GM10248 (cell line): ENCODE results near the gene NNMT.
"Not testable (repeated sequence)": the region's sequence is repeated elsewhere in the genome, so short reads cannot be mapped to it uniquely, and the experiment has no call there.

Experiments used
- CTCF ChIA-PET: fragments of 300-600 bp; sonication (Branson Sonifier 250); formaldehyde crosslinking; extraction: SDS; loops from one replicate; lab custom pipeline; 2021; ENCODE audit warnings: antibody characterized with exemption; lab: Yijun Ruan, JAX
- POLR2A ChIA-PET: fragments of 350-650 bp; sonication (Branson Sonifier 250); formaldehyde crosslinking; extraction: SDS; loops from one replicate; lab custom pipeline; 2020; ENCODE audit warnings: antibody characterized with exemption; lab: Yijun Ruan, JAX
- DNase-seq: peaks from one replicate; pipeline ENCODE4 v3.0.0; 2012; ENCODE audit errors: extremely low spot score
- CTCF ChIP-seq: IDR thresholded peaks from 2 replicates; pipeline ENCODE4 v1.5.1; 2012; ENCODE audit warnings: mild to moderate bottlenecking, low read depth; ENCODE audit errors: extremely low read depth, missing control alignments, control extremely low read depth

Gene NNMT

GRCh38 chr11:114326151-114326550, 30.0 kb downstream of the NNMT start:
- DNase-seq, result no peak
- no peak for TF ChIP-seq CTCF
- ChIA-PET POLR2A (no interaction called here), CTCF (no interaction called here)

- POLR2A ChIA-PET, result no interaction called here
- TF ChIP-seq CTCF, result no peak
- CTCF ChIA-PET, result no interaction called here
- DNase-seq, result no peak
Measured at GRCh38 chr11:114326776-114327175, 30.6 kb downstream of the NNMT start.

- CTCF ChIA-PET, result interaction anchor here (1.2 kb wide), 1 partner anchor 10 kb away, joined by 6 read pairs; no protein-coding TSS in a partner anchor
Measured at GRCh38 chr11:114330373-114330772, 34.2 kb downstream of the NNMT start.

GRCh38 chr11:114340311-114341131, 44.3 kb downstream of the NNMT start:
- no peak for DNase-seq
- TF ChIP-seq CTCF, result peak; percentile 68
- CTCF ChIA-PET, result interaction anchor here (0.8 to 1.3 kb wide), 11 partner anchors 8 to 254 kb away, joined by 3 to 6 read pairs (median 3); no protein-coding TSS in a partner anchor
- POLR2A ChIA-PET, result no interaction called here

More at GRCh38 chr11:114330373-114330772, 34.2 kb downstream of the NNMT start:
- POLR2A ChIA-PET, result no interaction called here
- no peak for DNase-seq
- no peak for TF ChIP-seq CTCF

GRCh38 chr11:114341667-114342066, 45.5 kb downstream of the NNMT start:
- CTCF ChIA-PET, POLR2A ChIA-PET, DNase-seq: not testable (repeated sequence)

- CTCF ChIA-PET, result no interaction called here
- no peak for DNase-seq
- TF ChIP-seq CTCF, result no peak
- POLR2A ChIA-PET, result no interaction called here
Measured at GRCh38 chr11:114342476-114342875, 46.3 kb downstream of the NNMT start.

- ChIA-PET POLR2A (no interaction called here), CTCF (no interaction called here)
- DNase-seq, result no peak
- TF ChIP-seq CTCF, result no peak
Measured at GRCh38 chr11:114343020-114343419, 46.8 kb downstream of the NNMT start.
